GM18508 (cell line): ENCODE results near the gene CHD5.

Experiments used
- ATAC-seq: cut with Tn5 transposase; IDR thresholded peaks from one replicate; pipeline ENCODE4 v1.9.1; 2021; ENCODE audit warnings: moderate number of reproducible peaks; ENCODE audit not compliant: insufficient read depth, unreplicated experiment

Gene CHD5

DNA sequence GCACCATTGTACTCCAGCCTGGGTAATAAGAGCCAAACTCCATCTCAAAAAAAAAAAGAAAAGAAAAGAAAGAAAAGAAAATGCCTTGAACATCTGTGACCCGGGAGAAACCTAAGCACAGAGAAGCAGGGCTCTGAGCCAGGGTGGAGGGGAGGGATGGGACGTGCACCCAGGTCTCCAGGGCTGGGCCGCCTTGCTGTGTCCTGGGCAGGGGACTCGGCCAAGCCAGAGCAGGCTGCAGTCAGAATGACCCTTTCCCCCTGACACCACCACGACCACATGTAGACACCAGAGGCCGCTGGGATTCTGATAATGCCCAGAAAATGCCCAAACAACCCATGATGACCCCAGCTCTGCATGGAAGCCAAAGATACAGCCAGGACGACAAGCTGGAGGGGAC lies 17.8 kb downstream of the CHD5 start:
- no peak for ATAC-seq

- ATAC-seq: no peak
These were observed 21.9 kb downstream of the CHD5 start for GRCh38 chr1:6158181-6158580.

- no peak for ATAC-seq
These were observed 22.5 kb downstream of the CHD5 start for GRCh38 chr1:6157528-6158174.

DNA sequence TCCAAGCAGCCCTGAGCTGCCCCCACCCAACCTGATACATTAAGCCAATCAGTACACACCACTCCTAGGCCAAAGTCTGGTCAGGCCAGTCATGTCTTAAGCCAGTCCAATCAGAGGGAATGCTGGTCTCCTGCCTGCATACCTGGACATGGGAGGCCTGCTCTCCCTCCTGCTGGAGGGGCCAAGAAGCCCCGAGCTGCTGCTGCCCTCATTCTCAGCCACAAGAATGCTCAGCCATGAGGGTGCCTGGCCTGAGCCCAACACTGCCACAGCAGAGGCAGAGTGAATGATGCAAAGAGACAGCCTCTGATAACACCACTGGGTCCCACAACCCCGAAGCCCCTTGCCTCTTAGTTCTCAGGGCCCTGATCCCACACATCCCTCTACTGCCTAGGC lies 23.0 kb downstream of the CHD5 start:
- ATAC-seq: no peak

DNA sequence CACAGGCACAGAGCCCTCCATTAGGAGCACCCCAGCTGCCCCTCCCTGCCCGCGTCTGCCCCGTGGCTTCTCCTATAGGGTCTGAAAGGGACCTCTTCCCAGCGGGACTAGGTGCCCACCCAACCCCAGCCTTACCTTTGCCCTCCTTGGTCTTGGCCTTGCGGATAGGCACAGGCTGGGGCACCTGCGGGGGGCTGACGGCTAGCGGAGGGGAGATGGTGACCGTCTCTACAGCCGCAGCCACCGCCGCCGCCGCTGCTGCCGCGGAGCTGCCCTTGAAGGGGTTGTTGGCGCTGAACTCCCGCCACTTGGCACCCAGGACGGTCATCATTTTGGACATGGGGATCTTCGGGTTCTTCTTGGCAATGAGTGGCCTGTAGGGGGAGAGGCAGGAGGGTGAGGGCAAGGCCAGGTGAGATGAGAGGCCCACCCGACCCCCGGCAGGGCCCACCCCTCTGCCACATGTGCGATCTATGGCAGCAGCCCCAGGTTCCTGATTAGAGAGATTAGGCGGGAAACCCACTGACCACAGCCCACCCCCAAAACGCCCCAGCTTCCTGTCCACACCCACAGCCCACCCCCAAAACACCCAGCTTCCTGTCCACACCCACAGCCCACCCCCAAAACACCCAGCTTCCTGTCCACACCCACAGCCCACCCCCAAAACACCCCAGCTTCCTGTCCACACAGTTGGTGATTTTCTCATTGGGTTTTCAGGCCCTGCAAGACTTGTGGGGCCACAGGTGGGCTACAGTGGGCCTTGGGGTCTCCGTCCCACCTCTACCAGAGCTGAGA lies 25.4 kb downstream of the CHD5 start:
- no peak for ATAC-seq

- ATAC-seq: no peak
These were observed 27.2 kb downstream of the CHD5 start for GRCh38 chr1:6152882-6153281.

DNA sequence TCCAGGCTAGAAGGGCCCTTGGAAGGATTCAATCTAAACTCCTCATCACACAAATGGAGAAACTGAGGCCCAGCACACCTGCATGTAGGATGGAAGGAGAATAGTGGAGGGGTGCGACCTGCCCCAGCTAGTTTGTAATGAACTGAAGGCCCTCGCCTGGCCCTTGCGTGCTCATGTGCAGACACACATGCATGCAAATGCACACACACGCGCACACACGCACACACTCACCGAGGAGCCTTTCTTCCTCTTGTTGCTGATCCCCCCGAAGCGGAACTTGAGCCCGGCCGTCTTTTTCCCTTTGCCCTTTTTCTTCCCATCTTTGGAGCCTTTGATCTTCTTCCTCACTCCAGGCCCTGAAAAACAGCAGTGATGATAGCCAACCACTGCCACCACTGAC lies 27.9 kb downstream of the CHD5 start:
- ATAC-seq: no peak

GRCh38 chr1:6151291-6151822 lies 28.8 kb downstream of the CHD5 start:
- ATAC-seq: no peak

- no peak for ATAC-seq
These were observed 29.8 kb downstream of the CHD5 start for GRCh38 chr1:6150006-6150938.

DNA sequence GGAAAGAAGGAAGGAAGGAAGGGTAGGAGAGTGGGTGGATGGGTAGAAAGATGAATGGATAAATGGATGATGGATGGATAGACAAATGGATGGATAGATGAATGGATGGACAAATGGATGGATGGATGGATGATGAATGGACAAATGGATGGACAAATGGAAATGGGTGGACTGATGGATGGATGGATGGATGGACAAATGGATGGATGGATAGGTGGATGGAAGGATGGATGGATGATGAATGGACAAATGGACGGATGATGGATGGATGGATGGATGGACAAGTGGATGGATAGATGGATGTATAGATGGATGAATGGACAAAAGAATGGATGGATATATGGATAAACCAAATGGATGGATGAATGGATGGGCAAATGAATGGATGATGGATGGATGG lies 30.5 kb downstream of the CHD5 start:
- no peak for ATAC-seq

DNA sequence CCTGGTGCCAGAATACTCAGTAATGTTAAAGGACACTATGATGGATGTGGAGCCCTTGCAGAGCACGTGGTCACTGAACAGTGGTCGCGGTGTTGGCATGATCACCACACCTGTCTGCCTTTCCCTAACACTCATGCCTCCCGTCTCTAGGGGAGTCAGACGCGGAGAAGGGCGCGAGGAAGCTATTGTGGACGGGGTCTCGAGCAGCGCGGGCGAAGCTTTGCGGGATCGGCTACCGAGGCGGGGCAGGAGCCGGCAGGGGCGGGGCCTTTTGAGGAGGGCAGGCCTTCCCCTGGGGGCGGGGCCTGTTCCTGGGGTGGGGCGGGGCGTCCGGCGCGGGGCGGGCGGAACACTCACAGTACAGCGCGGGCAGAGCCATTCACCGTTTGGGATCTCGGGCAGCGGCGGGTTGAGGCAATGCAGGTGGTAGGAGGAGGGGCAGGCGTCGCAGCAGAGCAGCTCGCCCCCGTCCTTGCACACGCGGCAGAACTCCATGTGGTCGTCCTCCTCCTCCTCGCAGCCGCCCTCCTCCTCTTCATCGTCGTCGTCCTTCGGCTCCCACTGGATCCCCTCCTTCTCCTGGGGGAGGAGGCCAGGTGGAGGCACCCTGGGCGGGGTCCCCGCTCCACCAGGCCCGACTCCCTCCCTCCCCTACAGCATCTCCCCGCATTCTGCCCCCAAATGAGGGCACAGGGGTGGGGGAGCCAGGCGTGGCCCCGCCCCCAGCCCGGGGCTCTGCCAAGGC lies 31.5 kb downstream of the CHD5 start:
- ATAC-seq: no peak

DNA sequence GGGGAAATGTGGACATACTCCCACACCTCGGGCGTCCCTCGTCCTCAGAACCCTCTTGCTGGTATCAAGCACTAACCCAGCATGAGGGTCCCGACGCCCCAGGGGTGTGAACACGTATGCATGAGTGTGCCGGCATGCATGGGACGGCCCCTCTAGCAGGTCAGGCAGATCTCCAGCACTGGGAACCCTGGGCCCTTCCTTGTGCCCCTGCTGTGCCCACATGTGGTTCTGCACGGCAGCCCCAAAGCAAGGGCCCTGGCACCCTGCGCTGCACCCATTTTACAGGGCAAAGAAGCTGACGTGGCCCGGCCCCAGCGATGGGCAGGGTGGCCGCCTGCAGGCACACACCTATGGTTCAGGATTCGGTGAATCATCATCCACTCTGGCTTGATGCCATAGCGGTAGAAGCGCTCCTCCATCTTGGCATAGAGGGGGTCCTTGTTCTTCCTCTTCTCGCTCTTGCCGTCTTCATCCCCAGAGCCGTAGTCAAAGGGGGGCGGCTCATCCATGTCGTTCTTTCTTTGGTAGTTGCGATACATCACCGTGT lies 34.2 kb downstream of the CHD5 start:
- no peak for ATAC-seq

- ATAC-seq: no peak
These were observed 34.7 kb downstream of the CHD5 start for GRCh38 chr1:6145396-6145750.

DNA sequence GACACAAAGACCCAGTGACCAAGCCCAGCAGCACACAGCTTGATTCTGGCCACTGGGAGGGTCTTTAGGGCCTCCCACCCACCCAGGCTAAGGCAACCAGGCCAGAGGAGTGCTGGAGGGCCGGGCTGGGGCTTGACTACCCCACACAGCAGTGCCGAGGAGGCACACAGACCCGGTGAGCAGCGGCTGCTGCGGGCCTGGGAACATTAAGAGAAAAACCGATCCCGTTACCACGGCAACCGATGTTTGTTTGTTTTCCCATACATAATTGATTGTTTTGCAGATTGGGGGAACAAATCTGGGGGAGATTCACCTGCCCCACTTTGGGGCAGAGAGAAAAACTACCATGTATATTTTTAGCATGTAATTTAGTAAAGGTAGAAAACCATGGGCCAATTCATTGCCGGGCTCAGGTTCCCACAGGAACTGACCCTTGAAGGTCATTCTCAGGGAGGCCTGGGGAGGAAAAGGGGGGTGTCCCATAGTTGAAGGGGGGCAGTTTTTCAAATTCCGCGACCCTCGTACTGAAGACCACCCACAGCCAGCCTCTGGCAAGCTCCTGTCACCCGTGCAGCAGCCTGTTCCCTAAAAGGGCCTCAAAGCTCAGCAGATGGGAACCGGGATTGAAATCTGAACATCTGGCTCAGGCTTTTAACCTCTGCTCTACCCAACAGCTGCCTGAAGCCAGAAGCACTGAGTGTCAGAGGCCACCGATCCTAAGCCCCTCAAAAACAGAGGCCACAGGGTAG lies 35.3 kb downstream of the CHD5 start:
- no peak for ATAC-seq

DNA sequence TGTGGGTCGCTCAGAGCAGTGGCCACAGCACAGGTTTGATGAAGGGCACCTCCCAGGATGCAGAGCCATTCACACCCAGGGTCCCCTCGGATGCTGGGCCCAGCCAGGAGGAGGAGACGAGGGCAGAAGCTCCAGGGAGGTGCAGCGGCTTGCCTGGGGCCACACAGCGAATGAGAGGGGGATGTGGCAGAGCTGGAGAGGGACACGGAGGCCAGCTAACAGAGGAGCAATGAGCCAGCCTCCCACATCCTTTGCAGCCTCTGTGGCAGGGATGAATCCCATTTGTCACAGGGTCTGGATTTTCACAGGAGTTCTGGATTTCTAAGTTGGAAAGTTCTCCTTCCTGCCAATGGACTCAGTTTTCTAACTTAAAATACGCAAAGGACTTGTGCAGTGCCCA lies 35.9 kb downstream of the CHD5 start:
- no peak for ATAC-seq

DNA sequence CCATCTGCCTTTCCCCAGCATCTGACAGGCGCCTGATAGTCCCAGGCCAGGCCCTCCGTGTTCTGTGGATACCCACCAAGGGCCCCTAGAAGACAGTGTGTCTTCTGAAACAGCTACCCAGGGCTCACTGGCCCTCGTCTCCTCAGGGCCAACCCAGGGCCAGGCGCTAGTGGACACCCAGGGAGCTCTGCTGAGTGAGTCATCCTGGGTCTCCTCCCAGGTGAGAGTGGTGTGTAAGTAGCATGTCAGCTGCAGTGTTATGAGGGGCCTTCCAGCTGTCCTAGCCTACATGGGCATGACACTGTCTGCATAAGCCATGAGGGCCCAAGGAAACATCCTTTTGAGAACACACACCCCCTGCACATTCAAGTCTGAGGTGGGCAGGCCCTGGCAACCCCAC lies 36.7 kb downstream of the CHD5 start:
- no peak for ATAC-seq

DNA sequence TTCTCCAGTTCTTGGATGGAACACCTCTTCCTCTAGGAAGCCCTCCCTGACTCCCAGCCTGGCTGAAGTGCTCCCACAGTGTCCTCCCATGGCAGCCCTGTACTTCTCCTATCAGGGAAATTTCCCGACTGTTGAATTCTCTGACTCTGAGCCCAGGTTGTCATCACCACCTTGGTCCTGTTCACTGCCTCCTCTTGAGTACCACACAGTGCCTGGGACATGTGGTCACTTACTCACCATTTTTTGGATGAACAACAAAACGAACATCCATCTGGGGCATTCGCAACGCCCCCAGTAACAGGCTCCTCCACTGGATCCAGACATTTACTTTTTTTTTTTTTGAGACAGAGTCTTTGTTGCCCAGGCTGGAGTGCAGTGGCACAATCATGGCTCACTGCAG lies 37.4 kb downstream of the CHD5 start:
- ATAC-seq: no peak

DNA sequence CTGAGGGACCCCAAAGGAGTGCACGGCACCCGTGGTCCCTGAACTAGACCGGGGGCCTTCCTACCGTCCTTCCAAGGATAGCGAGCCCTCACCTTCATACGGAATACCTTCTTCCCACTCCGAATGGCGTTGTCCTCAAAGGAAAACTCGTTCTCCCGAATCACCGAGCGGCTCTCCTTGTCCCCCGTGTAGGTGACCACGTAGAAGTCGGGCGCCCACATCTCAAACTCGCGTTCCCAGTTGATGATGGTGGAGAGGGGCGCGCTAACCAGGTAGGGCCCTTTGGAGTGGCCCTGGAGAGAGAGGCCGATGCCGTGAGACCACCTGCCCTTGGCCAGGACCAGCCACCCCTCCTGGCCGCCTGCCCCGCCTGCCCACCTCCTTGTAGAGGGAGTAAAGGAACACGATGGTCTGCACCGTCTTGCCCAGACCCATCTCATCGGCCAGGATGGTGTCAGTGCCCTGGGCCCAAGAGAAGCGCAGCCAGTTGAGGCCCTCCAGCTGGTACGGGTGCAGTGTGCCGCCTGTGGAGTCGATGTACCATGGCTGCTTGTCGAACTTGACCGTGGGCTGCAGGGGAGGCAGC lies 38.0 kb downstream of the CHD5 start:
- no peak for ATAC-seq

DNA sequence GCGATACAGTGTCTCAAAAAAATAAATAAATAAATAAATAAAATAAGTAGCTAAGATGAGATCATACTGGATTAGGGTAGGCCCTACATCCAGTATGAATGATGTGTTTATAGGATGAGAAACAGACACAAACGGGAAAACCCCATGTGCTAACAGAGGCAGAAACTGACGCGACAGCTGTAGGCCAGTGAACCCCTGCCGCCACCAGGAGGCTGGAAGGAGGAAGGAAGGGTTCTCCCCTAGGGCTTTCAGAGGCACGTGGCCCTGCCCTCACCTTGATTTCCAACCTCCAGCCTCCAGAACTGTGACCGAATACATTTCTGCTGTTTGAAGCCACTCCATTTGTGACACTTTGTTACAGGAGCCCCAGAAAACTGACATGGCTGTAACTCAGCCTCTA lies 38.5 kb downstream of the CHD5 start:
- no peak for ATAC-seq
